ENCODE measurements around the gene ZDHHC14.

- TF ChIP-seq EZH2 (IDR thresholded peaks at IDR 0.05; ENCODE audit: low read length, unreplicated experiment) (no peak), EZH2phosphoT487 (IDR thresholded peaks at IDR 0.05; ENCODE audit: borderline replicate concordance, low read length) (no peak)
These were observed 82.2 kb downstream of the ZDHHC14 start for GRCh38 chr6:157462956-157463742.

Data from PC-3 (cell line).